Fibroblast of lung (primary cell): Measurements from ENCODE around the gene GDF11. TPM values are rescaled to one million over a fixed set of nuclear protein-coding genes. Genes with fewer than 3 reads are reported as not detected.

Experiments used
- DNase-seq, 2 donors: peaks; one replicate each; pipeline versions ENCODE4 v3.0.0 to v3.0.0-alpha.2; 2010; ENCODE audit warnings: low read depth in 2 of 2
- H2AFZ ChIP-seq: 2 replicates; pipeline ENCODE4 v1.5.1; 2012; ENCODE audit warnings: low read length, control low read depth, inconsistent platforms
- H3K27ac ChIP-seq: 2 replicates; pipeline ENCODE4 v1.5.1; 2011; ENCODE audit warnings: low read length, control low read depth; ENCODE audit not compliant: insufficient read depth
- H3K27me3 ChIP-seq: 2 replicates; pipeline ENCODE4 v1.5.1; 2011; ENCODE audit warnings: mild to moderate bottlenecking, low read length; ENCODE audit not compliant: control insufficient read depth, insufficient read depth
- H3K36me3 ChIP-seq: 2 replicates; pipeline ENCODE4 v1.5.1; 2011; ENCODE audit warnings: low read length; ENCODE audit not compliant: control insufficient read depth, insufficient read depth
- H3K4me1 ChIP-seq: 2 replicates; pipeline ENCODE4 v1.5.1; 2011; ENCODE audit warnings: low read length; ENCODE audit not compliant: control insufficient read depth, insufficient read depth; ENCODE audit errors: extremely low read depth
- H3K4me2 ChIP-seq: 2 replicates; pipeline ENCODE4 v1.5.1; 2011; ENCODE audit warnings: low read length, control low read depth; ENCODE audit not compliant: insufficient read depth; ENCODE audit errors: extremely low read depth
- H3K4me3 ChIP-seq, 4 experiments: fragments of 200-600 bp in 1 of 4; sonication (generic) in 1 of 4; replicated peaks in 1 of 4; 2 replicates each; pipeline ENCODE4 v1.5.1; 2011 to 2016; ENCODE audit warnings: low read length in 4 of 4, low read depth in 3 of 4, mild to moderate bottlenecking in 3 of 4, control low read depth in 2 of 4, inconsistent platforms in 1 of 4, mixed read lengths in 1 of 4; ENCODE audit not compliant: insufficient read depth in 1 of 4; ENCODE audit errors: control extremely low read depth in 1 of 4
- H3K79me2 ChIP-seq: 2 replicates; pipeline ENCODE4 v1.5.1; 2012; ENCODE audit warnings: mild to moderate bottlenecking, low read length, inconsistent platforms; ENCODE audit not compliant: control insufficient read depth, insufficient read depth
- H3K9ac ChIP-seq: 2 replicates; pipeline ENCODE4 v1.5.1; 2011; ENCODE audit warnings: mild to moderate bottlenecking, low read length, control low read depth; ENCODE audit not compliant: insufficient read depth
- H3K9me3 ChIP-seq: 2 replicates; pipeline ENCODE4 v1.5.1; 2012; ENCODE audit warnings: low read depth, low read length; ENCODE audit not compliant: control insufficient read depth, insufficient read depth
- H4K20me1 ChIP-seq: 2 replicates; pipeline ENCODE4 v1.5.1; 2011; ENCODE audit warnings: low read length; ENCODE audit not compliant: control insufficient read depth, insufficient read depth; ENCODE audit errors: extremely low read depth
- EZH2 ChIP-seq: IDR thresholded peaks from 2 replicates; pipeline ENCODE4 v1.5.1; 2012; ENCODE audit warnings: low read length, control low read depth, mild to moderate bottlenecking; ENCODE audit errors: missing control alignments
- polyA plus RNA-seq, 2 donors: library from polyadenylated mRNA; depleted of rRNA in 1 of 2; stranded (reverse) in 1 of 2; unstranded in 1 of 2; fragments of >200 nt; gene quantifications; 2 replicates each; pipeline ENCODE4 v1.2.1, GENCODE V29; 2011 to 2012; ENCODE audit warnings: missing spikeins in 1 of 2
- total RNA-seq: library from RNA; depleted of rRNA; stranded (reverse); fragments of >200 nt; gene quantifications from 2 replicates; pipeline ENCODE4 v1.2.1, GENCODE V29; 2014
- TF ChIP-seq, protein P1 (sequence below), 2 donors: IDR thresholded peaks in 1 of 2; conservative IDR thresholded peaks in 1 of 2; 1 replicate in 1 of 2; 2 replicates in 1 of 2; pipeline ENCODE4 v1.5.1; 2011 to 2012; ENCODE audit warnings: low read length in 2 of 2, control low read depth in 1 of 2, inconsistent platforms in 1 of 2, low read depth in 1 of 2, mild to moderate bottlenecking in 1 of 2

Gene GDF11
- total and polyA plus RNA-seq, 2 donors (not counting 1 experiment from before 2014, with no cell fraction given) = 4.3 to 9.4 TPM

DNA sequence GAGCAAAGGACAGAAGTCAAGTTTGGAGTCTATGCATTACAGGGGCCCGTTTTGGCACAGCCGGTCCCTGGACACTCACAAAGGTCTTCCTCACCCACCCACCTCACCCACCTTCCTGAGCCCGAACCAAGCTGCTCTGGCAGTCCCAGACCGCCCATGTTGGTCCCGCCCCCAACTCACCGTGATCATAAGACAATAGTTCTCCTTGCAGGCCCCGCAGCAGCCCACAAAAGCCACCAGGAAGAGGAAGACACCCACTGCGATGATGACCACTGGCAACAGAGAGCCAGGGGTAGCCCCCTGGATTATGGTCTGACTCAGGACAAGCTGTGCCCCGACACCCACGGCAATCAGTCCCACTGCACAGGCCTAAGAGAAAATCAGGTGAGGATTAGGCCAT, 16.0 kb upstream of the GDF11 start:
- Histone ChIP-seq H3K4me1 (peaks cover 30% of the 10 kb centered on the region), H2AFZ (no peak overlapping the region), H3K27me3 (no peaks in the 10 kb centered on the region), H4K20me1 (no peaks in the 10 kb centered on the region), H3K9ac (peak overlapping the region; percentile 96), H3K27ac (peak overlapping the region; percentile 99), H3K79me2 (peaks cover 56% of the 10 kb centered on the region), H3K36me3 (peaks cover 19% of the 10 kb centered on the region), H3K4me2 (peak overlapping the region; percentile 98), H3K4me3 (peak overlapping the region; percentile 80 to 93 (median 89)), H3K9me3 (no peaks in the 10 kb centered on the region)
- TF ChIP-seq EZH2 = no peak
- no peak for DNase-seq

DNA sequence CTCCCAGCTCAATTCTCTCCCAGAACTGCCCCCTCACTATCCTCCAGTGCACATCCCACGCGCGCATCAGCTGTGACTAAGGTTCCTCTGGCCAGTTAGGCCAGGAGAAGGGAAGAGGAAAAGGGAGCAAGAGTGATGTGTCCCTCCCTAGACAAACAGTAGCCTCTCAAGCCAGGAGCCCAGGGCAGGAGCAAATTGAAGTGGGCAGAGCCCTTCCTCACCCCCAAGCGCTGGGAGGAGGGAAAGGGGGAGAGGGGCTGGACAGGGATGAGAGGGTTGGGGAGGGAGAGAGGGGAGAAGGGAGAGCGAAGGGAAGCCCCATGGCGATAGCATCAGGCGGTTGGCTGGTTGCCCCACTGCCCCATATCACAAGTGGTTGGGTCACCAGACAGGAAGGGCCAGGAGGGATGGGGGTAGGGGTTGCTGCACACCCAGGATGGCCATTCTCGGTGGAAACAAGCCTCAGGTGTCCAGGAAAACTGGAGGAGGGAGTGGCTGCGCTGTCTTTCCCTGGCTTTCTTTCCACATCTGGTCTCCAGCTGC, 15.2 kb upstream of the GDF11 start:
- DNase-seq = peak; percentile 51 to 63
- peak overlapping the region; percentile 80 to 93 (median 89) for H3K4me3 ChIP-seq
- peaks cover 56% of the 10 kb centered on the region for H3K79me2 ChIP-seq
- H3K4me1 ChIP-seq = peaks cover 30% of the 10 kb centered on the region
- peak overlapping the region; percentile 96 for H3K9ac ChIP-seq
- peak overlapping the region; percentile 98 for H3K4me2 ChIP-seq
- H3K36me3 ChIP-seq = peaks cover 19% of the 10 kb centered on the region
- no peaks in the 10 kb centered on the region for H3K27me3 ChIP-seq
- H4K20me1 ChIP-seq = no peaks in the 10 kb centered on the region
- no peaks in the 10 kb centered on the region for H3K9me3 ChIP-seq
- no peak for TF ChIP-seq EZH2
- TF ChIP-seq, protein P1, sequence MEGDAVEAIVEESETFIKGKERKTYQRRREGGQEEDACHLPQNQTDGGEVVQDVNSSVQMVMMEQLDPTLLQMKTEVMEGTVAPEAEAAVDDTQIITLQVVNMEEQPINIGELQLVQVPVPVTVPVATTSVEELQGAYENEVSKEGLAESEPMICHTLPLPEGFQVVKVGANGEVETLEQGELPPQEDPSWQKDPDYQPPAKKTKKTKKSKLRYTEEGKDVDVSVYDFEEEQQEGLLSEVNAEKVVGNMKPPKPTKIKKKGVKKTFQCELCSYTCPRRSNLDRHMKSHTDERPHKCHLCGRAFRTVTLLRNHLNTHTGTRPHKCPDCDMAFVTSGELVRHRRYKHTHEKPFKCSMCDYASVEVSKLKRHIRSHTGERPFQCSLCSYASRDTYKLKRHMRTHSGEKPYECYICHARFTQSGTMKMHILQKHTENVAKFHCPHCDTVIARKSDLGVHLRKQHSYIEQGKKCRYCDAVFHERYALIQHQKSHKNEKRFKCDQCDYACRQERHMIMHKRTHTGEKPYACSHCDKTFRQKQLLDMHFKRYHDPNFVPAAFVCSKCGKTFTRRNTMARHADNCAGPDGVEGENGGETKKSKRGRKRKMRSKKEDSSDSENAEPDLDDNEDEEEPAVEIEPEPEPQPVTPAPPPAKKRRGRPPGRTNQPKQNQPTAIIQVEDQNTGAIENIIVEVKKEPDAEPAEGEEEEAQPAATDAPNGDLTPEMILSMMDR (conservative IDR thresholded peaks at IDR 0.05 in 1 of 2, IDR thresholded peaks at IDR 0.05 in 1 of 2; ENCODE audit: low read depth in 1 of 2, low read length in 2 of 2) = no peak
- no peak overlapping the region for H2AFZ ChIP-seq
- H3K27ac ChIP-seq = peak overlapping the region; percentile 99

DNA sequence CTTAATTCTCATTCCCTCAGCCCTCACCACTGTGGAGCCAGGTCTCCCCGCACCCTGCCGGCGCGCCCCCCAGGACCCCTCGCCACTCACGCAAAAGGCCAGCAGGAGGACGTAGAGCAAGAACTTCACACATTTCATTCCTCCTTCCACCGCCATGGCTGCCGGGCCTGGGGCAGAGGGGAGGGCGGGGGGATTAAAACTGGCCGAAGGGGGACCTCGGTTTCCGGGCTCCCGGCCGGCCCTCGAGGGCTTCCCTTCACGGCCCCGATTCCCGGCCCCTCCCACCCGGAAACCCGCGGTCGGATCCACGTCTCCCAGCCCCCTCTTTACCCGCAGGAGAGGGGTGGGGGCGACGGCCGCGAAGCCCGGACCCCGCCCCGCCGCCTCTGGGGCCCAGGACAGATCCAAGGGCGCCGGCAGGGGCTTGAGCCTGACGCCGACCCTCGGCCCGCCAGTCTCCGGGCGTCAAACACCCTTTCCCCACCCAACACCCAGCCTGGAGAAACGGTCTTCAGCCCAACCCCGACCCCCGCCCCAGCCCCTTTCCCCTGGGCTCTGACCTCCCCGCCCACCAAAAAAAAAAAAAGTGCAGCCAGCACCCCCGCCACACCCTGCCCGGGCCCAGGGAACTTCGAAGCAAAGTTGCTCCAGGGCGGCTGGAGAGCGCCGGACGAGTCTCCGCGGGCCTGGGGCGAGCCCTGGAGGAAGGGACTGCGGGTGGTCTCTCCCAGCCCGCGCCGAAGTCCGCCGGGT, 14.6 kb upstream of the GDF11 start:
- peaks cover 56% of the 10 kb centered on the region for H3K79me2 ChIP-seq
- peak overlapping the region; percentile 96 for H3K9ac ChIP-seq
- peaks cover 18% of the 10 kb centered on the region for H3K36me3 ChIP-seq
- peak overlapping the region; percentile 98 for H3K4me2 ChIP-seq
- TF ChIP-seq, protein P1 (conservative IDR thresholded peaks at IDR 0.05 in 1 of 2, IDR thresholded peaks at IDR 0.05 in 1 of 2; ENCODE audit: low read depth in 1 of 2, low read length in 2 of 2) = no peak
- TF ChIP-seq EZH2 = no peak
- peak; percentile 70 for DNase-seq
- H3K4me1 ChIP-seq = peaks cover 30% of the 10 kb centered on the region
- peak overlapping the region; percentile 80 to 93 (median 89) for H3K4me3 ChIP-seq
- H4K20me1 ChIP-seq = no peaks in the 10 kb centered on the region
- H2AFZ ChIP-seq = no peak overlapping the region
- H3K9me3 ChIP-seq = no peaks in the 10 kb centered on the region
- H3K27ac ChIP-seq = peak overlapping the region; percentile 99
- H3K27me3 ChIP-seq = no peaks in the 10 kb centered on the region
